GM08714 (cell line): ENCODE results near the gene VWA3B.
"Not testable (repeated sequence)": the region's sequence is repeated elsewhere in the genome, so short reads cannot be mapped to it uniquely, and the experiment has no call there.

Experiments
- H3K4me3 ChIP-seq: fragments of 200-500 bp; sonication (Bioruptor generic); 2 replicates; pipeline ENCODE4 v1.5.1; 2014; ENCODE audit warnings: mild to moderate bottlenecking, low read length, inconsistent platforms
- ZNF274 ChIP-seq: IDR thresholded peaks from 2 replicates; pipeline ENCODE4 v1.6.1; 2012; ENCODE audit warnings: mild to moderate bottlenecking, low read depth, low read length

The VWA3B gene, protein sequence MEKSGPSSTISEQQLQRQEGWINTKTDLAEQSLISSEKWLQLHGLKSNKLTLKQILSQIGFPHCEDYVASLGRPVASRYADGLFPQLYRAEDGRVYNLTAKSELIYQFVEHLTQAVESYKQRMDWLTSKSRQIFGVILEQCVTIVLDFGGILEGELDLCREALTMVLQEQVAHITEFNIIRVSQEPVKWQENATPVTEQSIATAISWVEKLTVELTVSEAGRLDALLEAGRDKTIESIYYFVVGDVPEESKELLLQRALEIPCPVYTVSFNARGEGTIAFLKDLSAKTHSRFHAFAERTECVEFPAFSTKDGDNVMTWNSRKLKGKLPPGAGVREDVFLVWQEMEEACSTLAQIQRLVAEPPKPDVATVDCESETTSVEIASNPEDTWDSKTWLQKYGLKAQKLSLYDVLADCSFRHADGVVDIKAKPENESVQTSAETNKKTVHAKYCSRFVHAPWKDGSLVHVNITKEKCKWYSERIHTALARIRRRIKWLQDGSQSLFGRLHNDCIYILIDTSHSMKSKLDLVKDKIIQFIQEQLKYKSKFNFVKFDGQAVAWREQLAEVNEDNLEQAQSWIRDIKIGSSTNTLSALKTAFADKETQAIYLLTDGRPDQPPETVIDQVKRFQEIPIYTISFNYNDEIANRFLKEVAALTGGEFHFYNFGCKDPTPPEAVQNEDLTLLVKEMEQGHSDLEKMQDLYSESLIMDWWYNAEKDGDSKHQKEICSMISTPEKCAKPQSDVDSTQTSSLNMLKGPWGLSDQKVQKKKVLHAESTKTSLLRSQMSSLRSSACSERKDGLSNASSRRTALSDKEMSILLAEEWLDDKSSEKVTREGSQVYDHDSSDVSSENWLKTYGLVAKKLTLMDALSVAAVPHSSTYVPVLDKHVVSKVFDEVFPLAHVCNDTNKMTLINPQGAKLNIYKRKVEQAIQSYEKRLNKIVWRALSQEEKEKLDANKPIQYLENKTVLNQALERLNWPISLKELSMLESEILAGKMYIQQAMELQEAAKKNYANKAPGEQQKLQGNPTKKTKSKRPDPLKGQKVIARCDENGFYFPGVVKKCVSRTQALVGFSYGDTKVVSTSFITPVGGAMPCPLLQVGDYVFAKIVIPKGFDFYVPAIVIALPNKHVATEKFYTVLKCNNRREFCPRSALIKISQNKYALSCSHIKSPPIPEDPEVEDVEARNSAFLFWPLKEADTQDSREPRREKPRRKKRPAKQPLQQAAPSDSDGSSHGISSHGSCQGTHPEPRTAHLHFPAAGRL (N-terminal part only)

GRCh38 chr2:98086491-98087446, at the start of gene VWA3B:
Gene VWA3B (plus strand): TSS chr2:98087167. CDS start chr2:98093093, 5,926 bp downstream.
- no peak for TF ChIP-seq ZNF274
- peak within 1 kb of the TSS; percentile 57 for H3K4me3 ChIP-seq

DNA sequence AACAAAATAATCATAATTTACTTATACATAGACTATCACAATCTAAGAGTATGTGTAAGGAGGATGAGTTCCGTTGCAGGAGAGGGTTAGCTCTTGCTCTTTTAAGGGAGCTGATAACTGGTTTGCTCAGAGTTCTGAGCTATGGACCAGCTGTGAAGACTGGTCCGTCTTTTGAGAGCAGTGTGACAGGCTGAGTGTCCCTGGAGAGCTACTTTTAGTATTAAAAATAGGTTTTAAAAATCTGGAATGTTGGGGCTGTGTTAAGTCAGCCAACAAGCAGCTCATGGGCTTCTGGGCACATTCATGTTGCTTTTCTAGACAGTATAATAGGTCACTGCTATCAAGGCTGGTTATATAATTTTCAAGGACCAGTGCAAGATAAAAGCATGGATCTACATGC, 49.8 kb upstream of the VWA3B start:
- no peak for TF ChIP-seq ZNF274
- no peak overlapping the region for H3K4me3 ChIP-seq

GRCh38 chr2:98037666-98038336, 49.2 kb upstream of the VWA3B start:
- no peak for TF ChIP-seq ZNF274
- H3K4me3 ChIP-seq: no peak overlapping the region

GRCh38 chr2:98039085-98039756, 47.7 kb upstream of the VWA3B start:
- no peak for TF ChIP-seq ZNF274
- H3K4me3 ChIP-seq: no peak overlapping the region

DNA sequence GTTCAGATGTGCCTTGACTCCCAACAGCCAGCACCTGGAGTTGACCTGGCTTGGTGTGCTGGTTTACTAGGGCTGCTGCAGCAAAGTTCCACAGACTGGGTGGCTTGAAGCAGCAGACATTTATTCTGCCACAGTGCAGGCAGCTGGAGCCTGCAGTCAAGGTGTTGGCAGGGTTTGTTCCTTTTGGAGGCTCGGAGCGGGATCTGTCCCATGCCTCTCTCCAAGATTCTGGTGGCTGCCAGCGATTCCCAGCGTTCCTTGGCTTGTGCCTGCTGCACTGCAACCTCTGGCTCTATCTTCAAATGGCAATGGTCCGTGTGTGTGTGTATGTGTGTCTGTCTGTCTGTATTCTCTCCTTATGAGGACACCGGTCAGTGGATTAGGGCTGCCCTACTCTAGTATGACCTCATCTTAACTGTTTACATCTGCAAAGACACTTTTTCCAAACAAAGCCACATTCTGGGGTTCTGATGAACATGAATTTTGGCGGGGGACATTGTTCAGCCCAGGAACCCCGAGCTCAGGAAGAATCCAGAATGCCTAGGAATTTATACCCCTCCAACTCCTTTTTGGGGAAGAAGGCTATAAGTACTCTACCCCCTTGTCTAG, 46.5 kb upstream of the VWA3B start:
- H3K4me3 ChIP-seq: no peak overlapping the region

GRCh38 chr2:98043101-98043500, 43.9 kb upstream of the VWA3B start:
- H3K4me3 ChIP-seq: no peak overlapping the region
- no peak for TF ChIP-seq ZNF274

More for the DNA sequence above, 46.5 kb upstream of the VWA3B start:
- no peak for TF ChIP-seq ZNF274

- H3K4me3 ChIP-seq: not testable (repeated sequence)
Measured at GRCh38 chr2:98044730-98045129, 42.2 kb upstream of the VWA3B start.

DNA sequence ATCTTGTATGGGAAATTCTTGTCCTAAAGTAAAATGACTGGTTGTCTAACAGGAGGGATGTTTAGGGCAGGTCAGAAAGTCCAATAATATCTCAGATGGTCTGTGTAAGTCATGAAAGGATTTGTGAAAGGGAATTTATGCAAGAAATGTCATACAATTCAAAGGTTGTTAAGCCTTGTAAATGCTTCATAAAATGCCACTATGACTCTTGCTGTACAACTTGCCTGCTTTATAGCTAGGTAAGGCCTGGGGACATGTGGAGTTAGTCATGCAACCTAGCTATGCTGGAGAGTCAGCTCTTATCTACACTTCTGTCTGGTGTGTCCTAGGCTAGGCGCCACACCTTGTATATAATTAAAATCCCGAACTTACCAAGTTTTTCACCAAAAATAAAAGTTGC, 36.9 kb upstream of the VWA3B start:
- no peak overlapping the region for H3K4me3 ChIP-seq
- no peak for TF ChIP-seq ZNF274

DNA sequence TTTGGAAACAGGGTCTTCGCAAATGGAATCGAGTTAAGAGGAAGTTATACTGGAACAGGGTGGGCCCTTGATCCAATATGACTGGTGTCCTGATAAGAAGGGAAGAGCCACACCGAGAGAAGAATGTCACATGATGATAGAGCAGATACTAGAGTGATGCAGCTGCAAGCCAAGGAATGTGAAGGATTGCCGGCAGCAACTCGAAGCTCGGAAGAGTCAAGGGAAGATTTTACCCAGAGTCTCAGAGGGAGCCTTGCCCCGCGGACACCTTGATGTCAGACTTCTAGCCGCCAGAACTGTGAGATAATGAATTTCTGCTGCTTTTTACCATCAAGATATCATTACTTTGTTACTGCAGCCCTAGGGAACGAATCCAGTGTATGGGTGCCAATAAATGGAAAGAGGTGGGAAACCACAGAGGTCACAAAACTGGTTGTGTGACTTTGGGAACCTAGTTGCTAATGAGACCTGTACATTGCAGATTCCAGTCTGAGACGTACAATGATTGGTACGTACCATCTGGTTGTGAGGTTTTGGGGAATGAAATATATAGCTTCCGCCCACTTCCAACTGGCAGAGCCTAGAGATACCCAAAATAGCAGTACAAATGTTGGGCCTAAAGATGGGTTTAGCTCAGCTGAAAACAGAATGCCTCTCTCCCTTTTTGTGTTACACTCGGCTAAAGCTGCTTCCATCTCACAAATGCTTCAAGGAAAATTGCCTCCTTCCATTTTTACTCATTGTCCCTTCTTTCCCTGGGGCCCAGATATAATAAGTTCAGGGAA, 28.6 kb upstream of the VWA3B start:
- no peak for TF ChIP-seq ZNF274
- H3K4me3 ChIP-seq: no peak overlapping the region

- no peak for TF ChIP-seq ZNF274
- no peak overlapping the region for H3K4me3 ChIP-seq
Measured at GRCh38 chr2:98060277-98060676, 26.7 kb upstream of the VWA3B start.

DNA sequence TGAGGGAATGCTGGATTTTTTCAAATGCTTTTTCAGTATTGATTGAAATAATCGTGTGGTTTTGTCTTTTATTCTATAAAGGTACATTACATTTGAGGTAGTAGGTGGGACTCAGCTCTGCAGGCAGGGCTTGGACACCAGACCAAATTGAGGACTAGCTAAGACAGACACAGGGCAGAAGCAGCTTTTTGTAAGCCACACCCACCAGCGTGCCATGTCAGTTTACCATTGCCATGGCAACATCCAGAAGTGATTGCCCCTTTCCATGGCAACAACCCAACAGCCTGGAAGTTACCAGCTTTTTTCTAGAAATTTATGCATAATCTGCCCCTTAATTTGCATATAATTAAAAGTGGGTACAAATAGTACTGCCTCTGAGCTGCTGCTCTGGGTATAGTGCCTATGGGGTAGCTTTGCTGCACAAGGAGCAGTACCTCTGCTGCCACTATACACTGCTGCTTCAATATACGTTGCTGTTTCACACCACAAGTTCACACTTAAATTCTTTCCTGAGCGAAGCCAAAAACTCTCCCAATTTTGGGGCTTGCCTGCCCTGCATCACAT, 23.6 kb upstream of the VWA3B start:
- TF ChIP-seq ZNF274: no peak
- H3K4me3 ChIP-seq: no peak overlapping the region
